CD14-positive monocyte (primary cell): ENCODE results near the gene NCCRP1. TPM values are rescaled to one million over a fixed set of nuclear protein-coding genes. Genes with fewer than 3 reads are reported as not detected.
A peak's percentile ranks its signal among the peaks of the same experiment; 100 is the strongest.

ENCODE experiments used
- DNase-seq, 3 donors: peaks; one replicate each; pipeline ENCODE4 v3.0.0-alpha.2; 2011 to 2022
- H2AFZ ChIP-seq: 2 replicates; pipeline ENCODE4 v1.6.0; 2012; ENCODE audit warnings: mild to moderate bottlenecking, low read depth, low read length, inconsistent platforms; ENCODE audit not compliant: insufficient read depth, poor library complexity, severe bottlenecking
- H3K27ac ChIP-seq, 2 donors: 1 replicate in 1 of 2; 2 replicates in 1 of 2; pipeline ENCODE4 v1.5.1; 2012 to 2013; ENCODE audit warnings: low read length in 2 of 2, control low read depth in 1 of 2, inconsistent platforms in 1 of 2, low read depth in 1 of 2, mild to moderate bottlenecking in 1 of 2
- H3K27me3 ChIP-seq, 2 donors: one replicate each; pipeline versions ENCODE4 v1.6.0 to v1.6.1; 2011 to 2013; ENCODE audit warnings: low read length in 2 of 2; ENCODE audit not compliant: control insufficient read depth in 2 of 2, insufficient read depth in 2 of 2
- H3K36me3 ChIP-seq, 2 donors: replicated peaks in 1 of 2; 1 replicate in 1 of 2; 2 replicates in 1 of 2; pipeline versions ENCODE4 v1.5.1 to v1.6.1; 2012 to 2013; ENCODE audit warnings: low read length in 2 of 2, control low read depth in 1 of 2, inconsistent platforms in 1 of 2, mild to moderate bottlenecking in 1 of 2; ENCODE audit not compliant: insufficient read depth in 2 of 2, control insufficient read depth in 1 of 2
- H3K4me1 ChIP-seq, 2 donors: 1 replicate in 1 of 2; 2 replicates in 1 of 2; pipeline versions ENCODE4 v1.5.1 to v1.6.1; 2012 to 2013; ENCODE audit warnings: low read length in 2 of 2, control low read depth in 1 of 2, inconsistent platforms in 1 of 2, mild to moderate bottlenecking in 1 of 2, moderate library complexity in 1 of 2; ENCODE audit not compliant: insufficient read depth in 2 of 2, control insufficient read depth in 1 of 2
- H3K4me2 ChIP-seq: replicated peaks from 2 replicates; pipeline ENCODE3; 2012; ENCODE audit warnings: low read length, moderate library complexity, mild to moderate bottlenecking; ENCODE audit not compliant: poor library complexity, severe bottlenecking; ENCODE audit errors: extremely low read depth
- H3K4me3 ChIP-seq, 3 experiments: fragments of 200-600 bp in 1 of 3; sonication (generic) in 1 of 3; replicated peaks in 1 of 3; 1 replicate in 2 of 3; 2 replicates in 1 of 3; pipeline ENCODE4 v1.5.1; 2011 to 2013; ENCODE audit warnings: low read length in 3 of 3, mild to moderate bottlenecking in 3 of 3, control low read depth in 2 of 3, low read depth in 2 of 3, inconsistent platforms in 1 of 3, moderate library complexity in 1 of 3
- H3K79me2 ChIP-seq: 2 replicates; pipeline ENCODE4 v1.6.0; 2012; ENCODE audit warnings: mild to moderate bottlenecking, control low read depth, inconsistent platforms, low read length, moderate library complexity; ENCODE audit not compliant: insufficient read depth
- H3K9ac ChIP-seq: 2 replicates; pipeline ENCODE4 v1.6.0; 2017; ENCODE audit warnings: low read length, mild to moderate bottlenecking; ENCODE audit not compliant: insufficient read depth, poor library complexity, severe bottlenecking
- H3K9me3 ChIP-seq, 2 donors: replicated peaks in 1 of 2; 1 replicate in 1 of 2; 2 replicates in 1 of 2; pipeline versions ENCODE4 v1.5.1 to v1.6.1; 2012 to 2013; ENCODE audit warnings: low read length in 2 of 2, control low read depth in 1 of 2; ENCODE audit not compliant: control insufficient read depth in 1 of 2, insufficient read depth in 1 of 2
- H4K20me1 ChIP-seq: 2 replicates; pipeline ENCODE4 v1.6.0; 2012; ENCODE audit warnings: mild to moderate bottlenecking, low read length, control low read depth, moderate library complexity; ENCODE audit not compliant: insufficient read depth
- H3K27ac Mint-ChIP-seq, 7 donors: one replicate each; pipeline ENCODE4 v1.8.0; 2020; ENCODE audit warnings: mild to moderate bottlenecking in 7 of 7, mixed read lengths in 7 of 7, moderate library complexity in 6 of 7, inconsistent platforms in 2 of 7
- H3K27me3 Mint-ChIP-seq, 3 donors: one replicate each; pipeline ENCODE4 v1.8.0; 2021 to 2022; ENCODE audit warnings: low read depth in 3 of 3, mild to moderate bottlenecking in 3 of 3, mixed read lengths in 3 of 3, moderate library complexity in 3 of 3, inconsistent platforms in 1 of 3
- H3K36me3 Mint-ChIP-seq, 2 donors: one replicate each; pipeline ENCODE4 v1.8.0; 2020; ENCODE audit warnings: mixed read lengths in 2 of 2, inconsistent platforms in 1 of 2, mild to moderate bottlenecking in 1 of 2
- H3K4me1 Mint-ChIP-seq: one replicate; pipeline ENCODE4 v1.8.0; 2020; ENCODE audit warnings: mild to moderate bottlenecking, mixed read lengths
- H3K4me3 Mint-ChIP-seq, 2 donors: one replicate each; pipeline ENCODE4 v1.8.0; 2020; ENCODE audit warnings: mild to moderate bottlenecking in 2 of 2, mixed read lengths in 2 of 2, moderate library complexity in 1 of 2
- H3K9me3 Mint-ChIP-seq, 7 donors: one replicate each; pipeline ENCODE4 v1.8.0; 2020 to 2022; ENCODE audit warnings: mixed read lengths in 7 of 7, mild to moderate bottlenecking in 6 of 7, moderate library complexity in 6 of 7, inconsistent platforms in 2 of 7
- WGBS: methylation state at CpG from one replicate; pipeline ENCODE4 v1.1.5; 2013; ENCODE audit warnings: missing lambda C conversion rate; ENCODE audit not compliant: insufficient coverage; 5-methylcytosine and 5-hydroxymethylcytosine counted together
- intact Hi-C, 2 donors: fragments of 100-400 bp; cut with micrococcal nuclease; formaldehyde crosslinking; loops; one replicate each; pipeline versions ENCODE4 v1.15.0 to v1.15.1; 2023
- polyA plus RNA-seq, 3 donors: library from polyadenylated mRNA; depleted of rRNA in 1 of 3; unstranded in 2 of 3; stranded (reverse) in 1 of 3; fragments of 300-500 nt in 2 of 3; fragments of >200 nt in 1 of 3; fragmentation: Illumina TruSeq in 2 of 3; gene quantifications; 1 replicate in 2 of 3; 2 replicates in 1 of 3; pipeline ENCODE4 v1.2.3, GENCODE V29; 2012 to 2021
- TF ChIP-seq, protein P1 (sequence below): fragments of 200-600 bp; IDR thresholded peaks from one replicate; pipeline ENCODE4 v1.8.0; 2022; ENCODE audit warnings: antibody characterized with exemption, mild to moderate bottlenecking

Gene NCCRP1
- polyA plus RNA-seq, 3 donors = not detected

DNA sequence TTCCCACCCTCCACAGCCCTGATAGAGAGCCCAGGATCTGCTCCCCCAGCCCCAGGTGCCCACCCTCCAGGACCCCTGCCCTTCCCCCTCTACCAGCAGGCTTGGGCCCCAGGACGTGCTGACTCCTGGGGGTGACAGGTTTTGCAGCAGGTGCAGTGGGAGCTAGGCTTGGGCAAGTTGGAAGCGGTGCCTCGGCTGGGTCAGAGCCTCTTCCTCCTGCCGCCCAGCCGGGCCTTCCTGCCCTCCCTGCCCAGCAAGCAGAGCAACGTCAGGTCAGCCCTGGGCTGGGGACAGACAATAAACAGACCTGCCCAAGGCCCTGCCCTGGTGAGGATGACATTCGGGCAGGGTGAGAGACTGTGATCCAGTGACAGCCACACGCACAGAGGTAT, 9.2 kb upstream of the NCCRP1 start:
- no peak for DNase-seq
- Histone ChIP-seq H3K27ac (no peak overlapping the region), H4K20me1 (no peaks in the 10 kb centered on the region), H2AFZ (no peak overlapping the region), H3K79me2 (no peaks in the 10 kb centered on the region), H3K27me3 (no peaks in the 10 kb centered on the region), H3K36me3 (no peaks in the 10 kb centered on the region), H3K9ac (no peak overlapping the region), H3K9me3 (no peaks in the 10 kb centered on the region), H3K4me2 (no peak overlapping the region), H3K4me1 (no peaks in the 10 kb centered on the region), H3K4me3 (no peak overlapping the region)
- Mint-ChIP-seq H3K4me1 (no peaks in the 10 kb centered on the region), H3K9me3 (no peaks in the 10 kb centered on the region), H3K4me3 (no peak overlapping the region), H3K36me3 (no peaks in the 10 kb centered on the region), H3K27ac (peak overlapping the region in 1 of 7 donors; percentile 48), H3K27me3 (peaks cover 4 to 15% (median 10%) of the 10 kb centered on the region in 3 donors)
- intact Hi-C loops = loop anchor here (2.0 to 5.0 kb wide), 2 partner anchors 65 kb away; no protein-coding TSS in a partner anchor
- TF ChIP-seq, protein P1, sequence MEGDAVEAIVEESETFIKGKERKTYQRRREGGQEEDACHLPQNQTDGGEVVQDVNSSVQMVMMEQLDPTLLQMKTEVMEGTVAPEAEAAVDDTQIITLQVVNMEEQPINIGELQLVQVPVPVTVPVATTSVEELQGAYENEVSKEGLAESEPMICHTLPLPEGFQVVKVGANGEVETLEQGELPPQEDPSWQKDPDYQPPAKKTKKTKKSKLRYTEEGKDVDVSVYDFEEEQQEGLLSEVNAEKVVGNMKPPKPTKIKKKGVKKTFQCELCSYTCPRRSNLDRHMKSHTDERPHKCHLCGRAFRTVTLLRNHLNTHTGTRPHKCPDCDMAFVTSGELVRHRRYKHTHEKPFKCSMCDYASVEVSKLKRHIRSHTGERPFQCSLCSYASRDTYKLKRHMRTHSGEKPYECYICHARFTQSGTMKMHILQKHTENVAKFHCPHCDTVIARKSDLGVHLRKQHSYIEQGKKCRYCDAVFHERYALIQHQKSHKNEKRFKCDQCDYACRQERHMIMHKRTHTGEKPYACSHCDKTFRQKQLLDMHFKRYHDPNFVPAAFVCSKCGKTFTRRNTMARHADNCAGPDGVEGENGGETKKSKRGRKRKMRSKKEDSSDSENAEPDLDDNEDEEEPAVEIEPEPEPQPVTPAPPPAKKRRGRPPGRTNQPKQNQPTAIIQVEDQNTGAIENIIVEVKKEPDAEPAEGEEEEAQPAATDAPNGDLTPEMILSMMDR = peak; percentile 59
- WGBS = 64% methylated on average over 7 of the region's 8 CpGs

DNA sequence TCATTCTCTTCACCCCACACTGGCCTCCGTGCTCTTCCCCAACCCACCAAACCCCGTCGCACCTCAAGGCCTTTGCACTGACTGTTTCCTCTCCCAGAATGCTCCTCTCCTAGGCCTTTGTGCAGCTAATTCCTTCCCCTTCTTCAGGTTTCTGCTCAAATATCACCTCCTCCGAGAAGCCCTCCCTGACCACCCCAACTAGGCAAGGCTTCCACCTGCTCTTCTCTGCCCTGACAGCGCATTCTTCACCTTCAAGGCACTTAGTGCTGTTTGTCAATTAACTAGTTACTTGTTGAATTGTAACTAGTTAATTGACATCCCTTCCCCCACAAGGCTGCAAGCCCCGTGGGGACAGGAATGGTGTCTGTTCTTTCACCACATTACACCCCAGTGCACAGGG, 7.8 kb upstream of the NCCRP1 start:
- 75% methylated on average over 2 of the region's 6 CpGs for WGBS
- DNase-seq = no peak
- H3K36me3 Mint-ChIP-seq = no peaks in the 10 kb centered on the region
- no peaks in the 10 kb centered on the region for H3K4me1 ChIP-seq
- no peak overlapping the region for H3K27ac ChIP-seq
- no peaks in the 10 kb centered on the region for H3K4me1 Mint-ChIP-seq
- H3K4me2 ChIP-seq = no peak overlapping the region
- H3K27ac Mint-ChIP-seq = no peak overlapping the region
- intact Hi-C loops = loop anchor here in 1 of 2 donors (5.0 kb wide), 1 partner anchor 67 kb away; no protein-coding TSS in a partner anchor
- no peak overlapping the region for H3K9ac ChIP-seq
- no peaks in the 10 kb centered on the region for H3K27me3 ChIP-seq
- no peak overlapping the region for H2AFZ ChIP-seq
- TF ChIP-seq, protein P1 = no peak
- no peaks in the 10 kb centered on the region for H3K9me3 Mint-ChIP-seq
- no peaks in the 10 kb centered on the region for H3K36me3 ChIP-seq
- no peaks in the 10 kb centered on the region for H4K20me1 ChIP-seq
- no peaks in the 10 kb centered on the region for H3K79me2 ChIP-seq
- H3K27me3 Mint-ChIP-seq = peaks cover 2 to 16% (median 10%) of the 10 kb centered on the region in 3 donors
- no peak overlapping the region for H3K4me3 ChIP-seq
- no peak overlapping the region for H3K4me3 Mint-ChIP-seq
- no peaks in the 10 kb centered on the region for H3K9me3 ChIP-seq
